ENCODE results near the gene SVIL. TPM values are rescaled to one million over a fixed set of nuclear protein-coding genes. Genes with fewer than 3 reads are reported as not detected.

SVIL gene
- total RNA-seq, 1 donor: 36.9 TPM

DNA sequence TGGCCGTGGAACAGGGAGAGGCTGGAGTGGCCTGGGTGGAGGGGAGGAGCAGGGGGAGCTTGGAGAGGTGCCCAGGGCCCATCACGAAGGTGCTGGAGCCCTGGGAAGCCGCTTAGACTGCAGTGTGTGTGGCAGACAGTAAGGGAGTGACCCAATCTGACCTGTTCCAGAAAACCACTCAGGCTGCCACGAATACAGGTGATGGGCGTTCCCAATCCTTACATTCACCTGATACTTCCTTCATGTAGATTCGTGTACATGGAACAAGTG, 161.7 kb downstream of the SVIL start:
- Histone ChIP-seq H3K9me3 (ENCODE audit: low read depth, low read length) (no peaks in the 10 kb centered on the region), H3K4me1 (ENCODE audit: insufficient read depth, low read length) (peaks cover 20% of the 10 kb centered on the region), H3K27me3 (ENCODE audit: insufficient read depth, low read length) (no peaks in the 10 kb centered on the region), H3K36me3 (ENCODE audit: insufficient read depth, low read length) (peaks cover 36% of the 10 kb centered on the region), H2AFZ (ENCODE audit: low read length) (no peak overlapping the region), H4K20me1 (ENCODE audit: insufficient read depth, low read length) (peaks cover 32% of the 10 kb centered on the region), H3K4me3 (ENCODE audit: insufficient read depth, low read length) (no peak overlapping the region), H3K27ac (ENCODE audit: low read depth, low read length) (no peak overlapping the region), H3K79me2 (ENCODE audit: insufficient read depth, low read length) (peaks cover 4% of the 10 kb centered on the region), H3K4me2 (ENCODE audit: insufficient read depth, low read length) (no peak overlapping the region)
- no peak for TF ChIP-seq CTCF (IDR thresholded peaks at IDR 0.05; ENCODE audit: extremely low read depth, low read depth, low read length)
- DNase-seq (ENCODE audit: insufficient read length, low spot score, missing footprints): no peak

DNA sequence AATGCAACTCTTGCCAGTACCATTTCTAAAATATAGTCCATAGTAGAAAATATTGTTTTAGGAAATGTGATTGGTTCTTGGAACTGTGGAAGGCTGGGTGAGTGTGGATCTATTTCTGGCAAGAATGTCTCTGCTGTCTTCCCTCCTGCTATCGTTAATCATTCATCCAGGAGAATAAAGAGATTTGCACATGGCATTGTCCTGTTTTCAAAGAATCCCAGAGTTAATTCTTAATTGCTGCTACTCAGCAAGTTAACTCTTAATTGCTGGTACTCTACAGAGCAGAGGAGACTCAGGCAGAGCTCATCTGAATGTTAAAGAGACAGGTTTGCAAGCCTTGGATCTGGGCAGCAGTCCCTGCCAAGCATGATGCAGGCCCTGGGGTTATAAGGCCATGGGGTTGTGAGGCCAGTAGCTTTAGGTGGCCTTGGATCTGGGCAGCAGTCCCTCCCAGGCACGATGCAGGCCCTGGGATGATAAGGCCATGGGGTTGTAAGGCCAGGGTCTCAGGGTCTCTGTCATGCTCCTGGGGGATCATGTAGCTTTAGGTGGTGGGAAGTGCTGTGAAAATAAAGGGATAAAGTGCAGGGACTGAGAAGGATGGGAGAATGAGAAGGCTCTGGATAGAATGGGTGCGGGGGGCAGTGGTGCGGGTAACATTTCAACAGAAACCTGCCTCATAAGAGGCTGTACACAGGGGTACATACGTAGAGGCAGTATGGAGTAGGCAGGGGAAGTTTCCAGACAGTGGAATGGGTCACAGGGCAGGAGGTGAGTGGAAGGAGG, 162.3 kb downstream of the SVIL start:
- peaks cover 20% of the 10 kb centered on the region for H3K4me1 ChIP-seq (ENCODE audit: insufficient read depth, low read length)
- H3K79me2 ChIP-seq (ENCODE audit: insufficient read depth, low read length): peaks cover 4% of the 10 kb centered on the region
- no peak overlapping the region for H3K4me2 ChIP-seq (ENCODE audit: insufficient read depth, low read length)
- no peaks in the 10 kb centered on the region for H3K27me3 ChIP-seq (ENCODE audit: insufficient read depth, low read length)
- no peaks in the 10 kb centered on the region for H3K9me3 ChIP-seq (ENCODE audit: low read depth, low read length)
- no peak overlapping the region for H3K27ac ChIP-seq (ENCODE audit: low read depth, low read length)
- H3K4me3 ChIP-seq (ENCODE audit: insufficient read depth, low read length): no peak overlapping the region
- H3K36me3 ChIP-seq (ENCODE audit: insufficient read depth, low read length): peaks cover 36% of the 10 kb centered on the region
- no peak for TF ChIP-seq CTCF (IDR thresholded peaks at IDR 0.05; ENCODE audit: extremely low read depth, low read depth, low read length)
- DNase-seq (ENCODE audit: insufficient read length, low spot score, missing footprints): no peak
- no peak overlapping the region for H2AFZ ChIP-seq (ENCODE audit: low read length)
- H4K20me1 ChIP-seq (ENCODE audit: insufficient read depth, low read length): peaks cover 32% of the 10 kb centered on the region

DNA sequence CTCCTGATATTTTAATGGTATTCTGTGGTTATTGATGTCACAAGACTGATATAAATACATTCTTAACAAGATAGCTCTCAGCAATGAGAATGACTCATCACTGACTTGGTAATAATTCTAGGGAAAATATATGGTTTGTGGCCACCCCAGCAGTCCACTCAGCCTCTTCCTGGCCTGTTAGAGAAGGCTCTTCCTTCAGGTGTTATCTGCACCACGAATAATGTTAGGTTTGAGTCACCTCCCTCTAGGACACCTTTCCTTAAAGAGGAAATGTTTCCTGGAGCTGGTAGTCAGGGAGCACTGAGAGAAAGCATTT, 163.3 kb downstream of the SVIL start:
- no peaks in the 10 kb centered on the region for H3K9me3 ChIP-seq (ENCODE audit: low read depth, low read length)
- peaks cover 20% of the 10 kb centered on the region for H3K4me1 ChIP-seq (ENCODE audit: insufficient read depth, low read length)
- peaks cover 32% of the 10 kb centered on the region for H4K20me1 ChIP-seq (ENCODE audit: insufficient read depth, low read length)
- peaks cover 4% of the 10 kb centered on the region for H3K79me2 ChIP-seq (ENCODE audit: insufficient read depth, low read length)
- no peak for TF ChIP-seq CTCF (IDR thresholded peaks at IDR 0.05; ENCODE audit: extremely low read depth, low read depth, low read length)
- H3K4me2 ChIP-seq (ENCODE audit: insufficient read depth, low read length): peak overlapping the region; percentile 71
- no peak overlapping the region for H3K4me3 ChIP-seq (ENCODE audit: insufficient read depth, low read length)
- H3K36me3 ChIP-seq (ENCODE audit: insufficient read depth, low read length): peaks cover 43% of the 10 kb centered on the region
- H2AFZ ChIP-seq (ENCODE audit: low read length): no peak overlapping the region
- peak overlapping the region; percentile 88 for H3K27ac ChIP-seq (ENCODE audit: low read depth, low read length)
- peak; percentile 96 for DNase-seq (ENCODE audit: insufficient read length, low spot score, missing footprints)
- no peaks in the 10 kb centered on the region for H3K27me3 ChIP-seq (ENCODE audit: insufficient read depth, low read length)

DNA sequence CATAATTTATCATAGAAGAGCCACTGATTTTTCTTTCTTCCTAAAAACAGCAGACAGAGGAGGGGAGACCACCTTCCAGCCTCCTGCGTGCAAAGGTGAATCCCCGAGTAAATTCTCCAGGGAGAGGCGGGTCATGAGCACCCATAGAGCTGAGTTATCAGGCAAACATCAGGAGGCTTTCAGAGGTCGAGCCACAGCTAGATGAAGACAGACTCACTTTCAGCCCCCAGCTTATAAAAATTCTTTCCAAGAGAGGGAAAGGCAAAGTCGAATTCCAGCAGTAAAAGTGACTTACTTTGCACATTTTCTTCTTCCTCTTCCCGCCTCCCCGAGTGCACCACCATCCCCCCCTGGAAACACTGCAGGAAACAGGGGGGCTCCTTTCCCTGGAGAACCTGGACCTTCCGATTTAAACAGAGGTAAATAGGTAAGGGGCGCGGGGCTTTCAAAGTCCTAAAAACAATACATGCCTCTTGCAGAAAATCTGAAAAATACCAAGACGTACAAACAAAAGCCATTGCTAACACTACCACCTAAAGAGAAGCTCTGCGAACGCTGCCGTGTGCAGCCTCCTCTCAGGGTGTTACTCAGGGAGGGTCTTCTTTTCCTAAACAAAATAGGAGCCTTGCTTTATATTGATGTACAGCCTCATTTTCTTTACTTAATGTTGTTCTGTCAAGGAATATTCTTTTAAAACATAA, 163.8 kb downstream of the SVIL start:
- Histone ChIP-seq H3K27me3 (ENCODE audit: insufficient read depth, low read length) (no peaks in the 10 kb centered on the region), H3K27ac (ENCODE audit: low read depth, low read length) (peak overlapping the region; percentile 88), H2AFZ (ENCODE audit: low read length) (no peak overlapping the region), H3K4me3 (ENCODE audit: insufficient read depth, low read length) (peak overlapping the region; percentile 46), H3K36me3 (ENCODE audit: insufficient read depth, low read length) (peaks cover 42% of the 10 kb centered on the region), H3K79me2 (ENCODE audit: insufficient read depth, low read length) (peaks cover 4% of the 10 kb centered on the region), H3K4me1 (ENCODE audit: insufficient read depth, low read length) (peaks cover 20% of the 10 kb centered on the region), H3K4me2 (ENCODE audit: insufficient read depth, low read length) (peak overlapping the region; percentile 71), H3K9me3 (ENCODE audit: low read depth, low read length) (no peaks in the 10 kb centered on the region), H4K20me1 (ENCODE audit: insufficient read depth, low read length) (peaks cover 32% of the 10 kb centered on the region)
- no peak for DNase-seq (ENCODE audit: insufficient read length, low spot score, missing footprints)
- TF ChIP-seq CTCF (IDR thresholded peaks at IDR 0.05; ENCODE audit: extremely low read depth, low read depth, low read length): no peak
